WTC11 (cell line): ENCODE results near the gene UGT3A2. TPM values are rescaled to one million over a fixed set of nuclear protein-coding genes. Genes with fewer than 3 reads are reported as not detected.
A peak's percentile ranks its signal among the peaks of the same experiment; 100 is the strongest.

Source experiments
- ATAC-seq: fragments of 200-7000 bp; cut with Tn5 transposase; 2 replicates; pipeline ENCODE4 v1.10.0; 2021; ENCODE audit warnings: mild to moderate bottlenecking, moderate library complexity
- CTCF ChIA-PET: fragments of 300-600 bp; sonication (Branson Sonifier 250); formaldehyde crosslinking; loops from one replicate; lab custom pipeline; 2021; ENCODE audit warnings: antibody characterized with exemption; lab: Charles Lee
- POLR2A ChIA-PET: fragments of 350-600 bp; sonication (Branson Sonifier 250); formaldehyde crosslinking; loops from one replicate; lab custom pipeline; 2021; ENCODE audit warnings: antibody characterized with exemption; lab: Charles Lee
- DNase-seq: peaks from one replicate; pipeline ENCODE4 v3.0.0; 2021; ENCODE audit warnings: low spot score
- H3K27ac Mint-ChIP-seq: 2 replicates; pipeline ENCODE4 v1.8.0; 2021; ENCODE audit warnings: mixed read lengths
- H3K27me3 Mint-ChIP-seq: 2 replicates; pipeline ENCODE4 v1.8.0; 2021; ENCODE audit warnings: low read depth, mild to moderate bottlenecking, moderate library complexity, mixed read lengths
- H3K36me3 Mint-ChIP-seq: 2 replicates; pipeline ENCODE4 v1.8.0; 2021; ENCODE audit warnings: mixed read lengths
- H3K4me1 Mint-ChIP-seq: 2 replicates; pipeline ENCODE4 v1.8.0; 2022; ENCODE audit warnings: mixed read lengths
- H3K4me3 Mint-ChIP-seq: 2 replicates; pipeline ENCODE4 v1.8.0; 2021; ENCODE audit warnings: mild to moderate bottlenecking, moderate library complexity, mixed read lengths
- H3K9me3 Mint-ChIP-seq: 2 replicates; pipeline ENCODE4 v1.8.0; 2021; ENCODE audit warnings: mixed read lengths
- AR ChIP-seq: fragments of 250-450 bp; sonication (Bioruptor Pico); IDR thresholded peaks from 2 replicates; pipeline ENCODE4 v1.9.0; 2021; ENCODE audit warnings: mild to moderate bottlenecking
- E2F1 ChIP-seq: sonication (generic); formaldehyde crosslinking; IDR thresholded peaks from 2 replicates; pipeline ENCODE4 v1.8.0; 2022; ENCODE audit warnings: mild to moderate bottlenecking, missing genetic modification reagents
- ESRRA ChIP-seq: sonication (generic); formaldehyde crosslinking; IDR thresholded peaks from 2 replicates; pipeline ENCODE4 v1.8.1; 2022; ENCODE audit warnings: mild to moderate bottlenecking, missing genetic modification reagents, borderline replicate concordance
- ETV6 ChIP-seq: sonication (generic); formaldehyde crosslinking; IDR thresholded peaks from 2 replicates; pipeline ENCODE4 v1.8.1; 2022; ENCODE audit warnings: mild to moderate bottlenecking, missing genetic modification reagents
- GRHL2 ChIP-seq: fragments of 250-450 bp; sonication (Bioruptor Pico); IDR thresholded peaks from 2 replicates; pipeline ENCODE4 v1.8.0; 2022; ENCODE audit warnings: mild to moderate bottlenecking, moderate library complexity; ENCODE audit not compliant: insufficient replicate concordance, severe bottlenecking
- RORB ChIP-seq: fragments of 250-450 bp; sonication (Bioruptor Pico); IDR thresholded peaks from 2 replicates; pipeline ENCODE4 v1.9.0; 2021; ENCODE audit warnings: mild to moderate bottlenecking
- SP1 ChIP-seq: sonication (generic); formaldehyde crosslinking; conservative IDR thresholded peaks from 2 replicates; pipeline ENCODE4 v1.8.1; 2022; ENCODE audit warnings: missing genetic modification reagents
- TP53 ChIP-seq: sonication (generic); formaldehyde crosslinking; IDR thresholded peaks from 2 replicates; pipeline ENCODE4 v1.8.1; 2023; ENCODE audit warnings: mild to moderate bottlenecking, missing genetic modification reagents
- ZNF121 ChIP-seq: sonication (generic); formaldehyde crosslinking; IDR thresholded peaks from 2 replicates; pipeline ENCODE4 v1.8.0; 2023; ENCODE audit warnings: missing genetic modification reagents
- ZNF219 ChIP-seq: sonication (generic); formaldehyde crosslinking; IDR thresholded peaks from 2 replicates; pipeline ENCODE4 v1.8.0; 2023; ENCODE audit warnings: missing genetic modification reagents, mild to moderate bottlenecking, borderline replicate concordance
- total RNA-seq: library from RNA; stranded (reverse); gene quantifications from 3 replicates; pipeline ENCODE4 v1.2.3, GENCODE V29; 2021
- TF ChIP-seq, protein P1 (sequence below): sonication (generic); formaldehyde crosslinking; IDR thresholded peaks from 2 replicates; pipeline ENCODE4 v1.8.0; 2023; ENCODE audit warnings: missing genetic modification reagents
- TF ChIP-seq, protein P2 (sequence below): sonication (generic); formaldehyde crosslinking; IDR thresholded peaks from 2 replicates; pipeline ENCODE4 v1.8.0; 2023; ENCODE audit warnings: missing genetic modification reagents, mild to moderate bottlenecking, borderline replicate concordance
- TF ChIP-seq, protein P3 (sequence below): sonication (generic); formaldehyde crosslinking; IDR thresholded peaks from 2 replicates; pipeline ENCODE4 v1.8.0; 2022; ENCODE audit warnings: mild to moderate bottlenecking, missing genetic modification reagents

Gene UGT3A2
- total RNA-seq, 1 experiment from 2014 or later: 13.6 TPM

DNA sequence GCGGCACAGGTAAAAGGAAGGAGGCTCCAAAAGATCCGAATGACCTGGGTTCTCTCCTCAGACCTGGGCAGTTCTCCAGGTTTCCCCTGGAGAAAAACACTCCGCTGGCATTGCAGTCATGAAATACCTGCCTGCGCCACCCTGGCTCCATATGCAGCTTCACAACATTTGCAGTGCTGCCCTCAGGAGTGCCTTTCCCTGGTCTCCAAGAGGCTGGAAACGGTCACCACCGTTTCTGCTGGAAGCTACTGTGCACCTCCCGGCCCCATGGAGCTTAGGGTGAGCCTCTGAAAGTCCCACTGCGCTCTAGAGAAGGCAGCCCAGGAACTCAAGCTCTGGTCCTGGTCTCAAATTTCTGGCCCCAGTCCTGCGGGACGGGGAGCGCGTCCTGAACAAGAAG lies 76.2 kb downstream of the UGT3A2 start:
- H3K27ac Mint-ChIP-seq: no peak overlapping the region
- H3K4me1 Mint-ChIP-seq: peaks cover 13% of the 10 kb centered on the region
- no peaks in the 10 kb centered on the region for H3K36me3 Mint-ChIP-seq
- DNase-seq: peak; percentile 10
- H3K4me3 Mint-ChIP-seq: peak overlapping the region; percentile 87
- H3K27me3 Mint-ChIP-seq: peaks cover 42% of the 10 kb centered on the region
- ChIA-PET CTCF (interaction anchor here (2.5 to 3.6 kb wide), 3 partner anchors 27 to 88 kb away, joined by 13 to 15 read pairs (median 15); no protein-coding TSS in a partner anchor), POLR2A (no interaction called here)
- TF ChIP-seq ESRRA (CRISPR knock-in tag): no peak
- H3K9me3 Mint-ChIP-seq: no peaks in the 10 kb centered on the region
- ATAC-seq: peak; percentile 25

DNA sequence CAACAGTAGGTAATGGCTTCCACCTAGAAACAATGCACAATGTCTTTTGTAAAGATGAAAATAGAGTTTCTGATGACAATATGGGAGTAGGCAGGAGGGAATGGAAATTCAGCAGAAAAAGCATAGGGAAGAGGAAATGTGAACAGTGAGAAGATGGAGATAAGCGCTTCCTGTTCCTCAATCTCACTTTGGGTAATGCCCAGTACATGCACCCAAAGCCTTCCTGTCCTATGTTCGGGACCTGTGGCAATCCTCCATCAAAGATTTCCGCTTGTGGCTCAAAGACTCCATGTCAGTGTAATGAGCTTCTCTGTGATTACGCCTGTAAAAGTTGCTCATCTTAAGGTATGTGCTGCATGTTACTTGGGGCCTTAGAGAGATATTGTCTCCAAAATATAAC lies 78.2 kb downstream of the UGT3A2 start:
- Mint-ChIP-seq H3K9me3 (peaks cover 4% of the 10 kb centered on the region), H3K4me3 (no peak overlapping the region), H3K27me3 (peaks cover 43% of the 10 kb centered on the region), H3K4me1 (peaks cover 13% of the 10 kb centered on the region), H3K27ac (no peak overlapping the region), H3K36me3 (0 out of 2 replicates have a peak, but pooled peaks cover under 1% of the 10 kb centered on the region)
- TF ChIP-seq RORB (CRISPR knock-in tag): no peak
- TF ChIP-seq ZNF121 (CRISPR knock-in tag): no peak
- no peak for TF ChIP-seq ESRRA (CRISPR knock-in tag)
- no peak for TF ChIP-seq ZNF219
- TF ChIP-seq, protein P1, sequence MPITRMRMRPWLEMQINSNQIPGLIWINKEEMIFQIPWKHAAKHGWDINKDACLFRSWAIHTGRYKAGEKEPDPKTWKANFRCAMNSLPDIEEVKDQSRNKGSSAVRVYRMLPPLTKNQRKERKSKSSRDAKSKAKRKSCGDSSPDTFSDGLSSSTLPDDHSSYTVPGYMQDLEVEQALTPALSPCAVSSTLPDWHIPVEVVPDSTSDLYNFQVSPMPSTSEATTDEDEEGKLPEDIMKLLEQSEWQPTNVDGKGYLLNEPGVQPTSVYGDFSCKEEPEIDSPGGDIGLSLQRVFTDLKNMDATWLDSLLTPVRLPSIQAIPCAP (CRISPR knock-in tag): no peak
- POLR2A ChIA-PET: no interaction called here
- DNase-seq (no peak), ATAC-seq (no peak)
- CTCF ChIA-PET: interaction anchor here (2.5 kb wide), 1 partner anchor 90 kb away, joined by 13 read pairs; no protein-coding TSS in a partner anchor

DNA sequence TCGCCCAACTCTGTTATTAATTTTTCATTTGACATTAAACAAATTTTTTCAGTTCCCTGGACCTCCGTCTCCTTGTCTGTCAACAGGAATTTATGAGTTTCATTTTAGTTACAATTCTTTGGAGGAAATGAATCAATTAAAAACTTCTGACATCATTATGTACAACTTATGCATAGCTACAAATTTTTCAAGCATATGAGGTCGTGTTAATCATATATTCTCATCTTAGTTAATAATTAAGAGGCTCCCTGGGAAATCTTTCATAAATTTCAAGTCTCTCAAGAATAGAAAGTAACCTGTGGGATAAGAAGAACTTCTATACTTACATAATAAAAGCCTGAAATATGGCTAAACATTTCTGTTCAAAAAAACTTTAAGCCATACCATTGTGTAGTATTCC lies 78.9 kb downstream of the UGT3A2 start:
- no peak overlapping the region for H3K27ac Mint-ChIP-seq
- DNase-seq: no peak
- ChIA-PET POLR2A (interaction anchor here (0.6 kb wide), 1 partner anchor 68 kb away, joined by 3 read pairs; no protein-coding TSS in a partner anchor), CTCF (interaction anchor here (1.1 kb wide), 1 partner anchor 54 kb away, joined by 3 read pairs; no protein-coding TSS in a partner anchor)
- no peak overlapping the region for H3K4me3 Mint-ChIP-seq
- peaks cover 13% of the 10 kb centered on the region for H3K4me1 Mint-ChIP-seq
- ATAC-seq: no peak
- H3K27me3 Mint-ChIP-seq: peaks cover 43% of the 10 kb centered on the region
- peaks cover 8% of the 10 kb centered on the region for H3K36me3 Mint-ChIP-seq
- peaks cover 12% of the 10 kb centered on the region for H3K9me3 Mint-ChIP-seq
- TF ChIP-seq TP53 (CRISPR knock-in tag) (no peak), AR (CRISPR knock-in tag) (no peak), ETV6 (CRISPR knock-in tag) (no peak), SP1 (CRISPR knock-in tag) (no peak), GRHL2 (no peak), E2F1 (no peak)
- TF ChIP-seq, protein P2, sequence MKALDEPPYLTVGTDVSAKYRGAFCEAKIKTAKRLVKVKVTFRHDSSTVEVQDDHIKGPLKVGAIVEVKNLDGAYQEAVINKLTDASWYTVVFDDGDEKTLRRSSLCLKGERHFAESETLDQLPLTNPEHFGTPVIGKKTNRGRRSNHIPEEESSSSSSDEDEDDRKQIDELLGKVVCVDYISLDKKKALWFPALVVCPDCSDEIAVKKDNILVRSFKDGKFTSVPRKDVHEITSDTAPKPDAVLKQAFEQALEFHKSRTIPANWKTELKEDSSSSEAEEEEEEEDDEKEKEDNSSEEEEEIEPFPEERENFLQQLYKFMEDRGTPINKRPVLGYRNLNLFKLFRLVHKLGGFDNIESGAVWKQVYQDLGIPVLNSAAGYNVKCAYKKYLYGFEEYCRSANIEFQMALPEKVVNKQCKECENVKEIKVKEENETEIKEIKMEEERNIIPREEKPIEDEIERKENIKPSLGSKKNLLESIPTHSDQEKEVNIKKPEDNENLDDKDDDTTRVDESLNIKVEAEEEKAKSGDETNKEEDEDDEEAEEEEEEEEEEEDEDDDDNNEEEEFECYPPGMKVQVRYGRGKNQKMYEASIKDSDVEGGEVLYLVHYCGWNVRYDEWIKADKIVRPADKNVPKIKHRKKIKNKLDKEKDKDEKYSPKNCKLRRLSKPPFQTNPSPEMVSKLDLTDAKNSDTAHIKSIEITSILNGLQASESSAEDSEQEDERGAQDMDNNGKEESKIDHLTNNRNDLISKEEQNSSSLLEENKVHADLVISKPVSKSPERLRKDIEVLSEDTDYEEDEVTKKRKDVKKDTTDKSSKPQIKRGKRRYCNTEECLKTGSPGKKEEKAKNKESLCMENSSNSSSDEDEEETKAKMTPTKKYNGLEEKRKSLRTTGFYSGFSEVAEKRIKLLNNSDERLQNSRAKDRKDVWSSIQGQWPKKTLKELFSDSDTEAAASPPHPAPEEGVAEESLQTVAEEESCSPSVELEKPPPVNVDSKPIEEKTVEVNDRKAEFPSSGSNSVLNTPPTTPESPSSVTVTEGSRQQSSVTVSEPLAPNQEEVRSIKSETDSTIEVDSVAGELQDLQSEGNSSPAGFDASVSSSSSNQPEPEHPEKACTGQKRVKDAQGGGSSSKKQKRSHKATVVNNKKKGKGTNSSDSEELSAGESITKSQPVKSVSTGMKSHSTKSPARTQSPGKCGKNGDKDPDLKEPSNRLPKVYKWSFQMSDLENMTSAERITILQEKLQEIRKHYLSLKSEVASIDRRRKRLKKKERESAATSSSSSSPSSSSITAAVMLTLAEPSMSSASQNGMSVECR (CRISPR knock-in tag): no peak
- TF ChIP-seq, protein P3, sequence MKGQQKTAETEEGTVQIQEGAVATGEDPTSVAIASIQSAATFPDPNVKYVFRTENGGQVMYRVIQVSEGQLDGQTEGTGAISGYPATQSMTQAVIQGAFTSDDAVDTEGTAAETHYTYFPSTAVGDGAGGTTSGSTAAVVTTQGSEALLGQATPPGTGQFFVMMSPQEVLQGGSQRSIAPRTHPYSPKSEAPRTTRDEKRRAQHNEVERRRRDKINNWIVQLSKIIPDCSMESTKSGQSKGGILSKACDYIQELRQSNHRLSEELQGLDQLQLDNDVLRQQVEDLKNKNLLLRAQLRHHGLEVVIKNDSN (CRISPR knock-in tag): no peak

Other genes starting within 250 kb of the UGT3A2 start
- gene IL7R, start 210.0 kb downstream of the UGT3A2 start, total RNA-seq: 0.57 to 1.1 TPM (median 0.62 TPM) in 3 replicates
- not detected in 3 replicates for gene CAPSL, start 128.3 kb downstream of the UGT3A2 start, total RNA-seq
- gene UGT3A1, start 75.5 kb downstream of the UGT3A2 start, total RNA-seq: 2.0 to 2.7 TPM (median 2.1 TPM) in 3 replicates
- 4.3 to 5.6 TPM (median 4.9 TPM) in 3 replicates for gene LMBRD2, start 85.0 kb upstream of the UGT3A2 start, total RNA-seq
- 64.2 to 68.0 TPM (median 66.4 TPM) in 3 replicates for gene SKP2, start 85.2 kb upstream of the UGT3A2 start, total RNA-seq
- 11.7 to 18.2 TPM (median 17.0 TPM) in 3 replicates for gene NADK2, start 175.0 kb upstream of the UGT3A2 start, total RNA-seq
- gene RANBP3L, start 235.0 kb upstream of the UGT3A2 start, total RNA-seq: not detected in 3 replicates